ENCODE data around the gene TOM1L1. TPM values are rescaled to one million over a fixed set of nuclear protein-coding genes. Genes with fewer than 3 reads are reported as not detected.

TOM1L1 gene
- total and polyA plus RNA-seq, 3 donors from 2014 or later: 27.9 to 35.5 (median 28.7) TPM

Small RNA genes within 50 kb of the gene (small RNA-seq; reads per million reads assigned to genes)
- gene AC007485.1: 0 reads per million in 2 donors

Other genes with a start within 250 kb of the TOM1L1 start
- gene COX11, start 67.8 kb downstream of the TOM1L1 start, total RNA-seq: 10 to 100 TPM; 47.9 to 56.2 TPM
- gene COX11, start 67.8 kb downstream of the TOM1L1 start, polyA plus RNA-seq (ENCODE audit: insufficient read depth, low read depth, low replicate concordance): 67.9 TPM
- gene STXBP4, start 67.9 kb downstream of the TOM1L1 start, total RNA-seq: 10 to 100 TPM; 19.3 to 25.8 TPM
- gene STXBP4, start 67.9 kb downstream of the TOM1L1 start, polyA plus RNA-seq (ENCODE audit: insufficient read depth, low read depth, low replicate concordance): 4.7 TPM